ENCODE measurements around the gene CMIP.
A peak's percentile ranks its signal among the peaks of the same experiment; 100 is the strongest.
"Not testable (repeated sequence)": the region's sequence is repeated elsewhere in the genome, so short reads cannot be mapped to it uniquely, and the experiment has no call there.

The CMIP gene

GRCh38 chr16:81720973-81721906 lies 276.6 kb downstream of the CMIP start:
- DNase-seq (ENCODE audit: low spot score), result no peak

- peak; percentile 90 for DNase-seq (ENCODE audit: low spot score)
Observed at GRCh38 chr16:81723098-81723723, 278.6 kb downstream of the CMIP start.

- no peak for DNase-seq (ENCODE audit: low spot score)
Observed at GRCh38 chr16:81728435-81728834, 283.8 kb downstream of the CMIP start.

- no peak for DNase-seq (ENCODE audit: low spot score)
Observed at GRCh38 chr16:81729451-81729850, 284.8 kb downstream of the CMIP start.

- peak; percentile 88 for DNase-seq (ENCODE audit: low spot score)
Observed at GRCh38 chr16:81730090-81731051, 285.8 kb downstream of the CMIP start.

GRCh38 chr16:81731649-81732048 lies 287.0 kb downstream of the CMIP start:
- DNase-seq (ENCODE audit: low spot score), result no peak

GRCh38 chr16:81732699-81733098 lies 288.1 kb downstream of the CMIP start:
- DNase-seq (ENCODE audit: low spot score), result no peak

GRCh38 chr16:81733295-81733694 lies 288.7 kb downstream of the CMIP start:
- no peak for DNase-seq (ENCODE audit: low spot score)

GRCh38 chr16:81734632-81735434 lies 290.2 kb downstream of the CMIP start:
- no peak for DNase-seq (ENCODE audit: low spot score)

- peak; percentile 90 for DNase-seq (ENCODE audit: low spot score)
Observed at GRCh38 chr16:81737885-81738536, 293.4 kb downstream of the CMIP start.

GRCh38 chr16:81738783-81739496 lies 294.3 kb downstream of the CMIP start:
- no peak for DNase-seq (ENCODE audit: low spot score)

- DNase-seq (ENCODE audit: low spot score), result no peak
Observed at GRCh38 chr16:81739503-81739902, 294.9 kb downstream of the CMIP start.

GRCh38 chr16:81740169-81740568 lies 295.6 kb downstream of the CMIP start:
- DNase-seq (ENCODE audit: low spot score), result no peak

GRCh38 chr16:81741430-81741770 lies 296.8 kb downstream of the CMIP start:
- DNase-seq (ENCODE audit: low spot score), result not testable (repeated sequence)

- no peak for DNase-seq (ENCODE audit: low spot score)
Observed at GRCh38 chr16:81744385-81744784, 299.8 kb downstream of the CMIP start.

- DNase-seq (ENCODE audit: low spot score), result no peak
Observed at GRCh38 chr16:81744911-81745310, 300.3 kb downstream of the CMIP start.

- DNase-seq (ENCODE audit: low spot score), result peak; percentile 90
Observed at GRCh38 chr16:81745704-81746558, 301.3 kb downstream of the CMIP start.

GRCh38 chr16:81746566-81746965 lies 302.0 kb downstream of the CMIP start:
- DNase-seq (ENCODE audit: low spot score), result no peak

- no peak for DNase-seq (ENCODE audit: low spot score)
Observed at GRCh38 chr16:81748476-81749198, 304.0 kb downstream of the CMIP start.
